PFSK-1 (cell line): ENCODE results near the gene PLEKHN1.
A peak's percentile ranks its signal among the peaks of the same experiment; 100 is the strongest.

Experiments
- FOXP2 ChIP-seq: optimal IDR thresholded peaks from 2 replicates; pipeline ENCODE3; 2011; ENCODE audit warnings: borderline replicate concordance, control low read depth, inconsistent platforms; ENCODE audit not compliant: insufficient read depth; ENCODE audit errors: extremely low read length, extremely low read depth
- POLR2AphosphoS5 ChIP-seq: IDR thresholded peaks from 2 replicates; pipeline ENCODE4 v1.6.1; 2012; ENCODE audit warnings: low read depth, mild to moderate bottlenecking, control low read depth, low read length, moderate library complexity
- REST ChIP-seq, 2 experiments: IDR thresholded peaks; 2 replicates each; pipeline versions ENCODE4 v1.6.1 to v1.8.0; 2011 to 2012; ENCODE audit warnings: low read depth in 2 of 2, low read length in 2 of 2, control low read depth in 1 of 2, inconsistent platforms in 1 of 2, mild to moderate bottlenecking in 1 of 2, moderate library complexity in 1 of 2; ENCODE audit not compliant: insufficient read depth in 1 of 2
- SIN3A ChIP-seq: IDR thresholded peaks from 2 replicates; pipeline ENCODE4 v1.6.1; 2012; ENCODE audit warnings: mild to moderate bottlenecking, low read length, moderate library complexity, borderline replicate concordance; ENCODE audit not compliant: insufficient read depth
- TAF1 ChIP-seq: IDR thresholded peaks from 2 replicates; pipeline ENCODE4 v1.6.1; 2012; ENCODE audit warnings: low read length, control low read depth, borderline replicate concordance; ENCODE audit not compliant: insufficient read depth

Gene PLEKHN1

GRCh38 chr1:1006305-1007159 lies 40.2 kb downstream of the PLEKHN1 start:
- no peak for TF ChIP-seq TAF1

- TF ChIP-seq REST (IDR thresholded peaks at IDR 0.05; ENCODE audit: insufficient read depth in 1 of 2, low read depth in 2 of 2, low read length in 2 of 2) (no peak), TAF1 (no peak)
Observed at GRCh38 chr1:1011396-1011949, 45.2 kb downstream of the PLEKHN1 start.

- TF ChIP-seq SIN3A (peak; percentile 89; the same call in 1 of the 2 replicates), POLR2AphosphoS5 (peak; percentile 64; the same call in 1 of the 2 replicates), REST (IDR thresholded peaks at IDR 0.05; ENCODE audit: insufficient read depth in 1 of 2, low read depth in 2 of 2, low read length in 2 of 2) (no peak), FOXP2 (no peak), TAF1 (0 out of 2 replicates have a peak, but pooled peaks have one; percentile 33)
Observed at GRCh38 chr1:1013105-1013921, 47.0 kb downstream of the PLEKHN1 start, which contains the start of gene ISG15. Gene ISG15 (plus strand): TSS chr1:1013497. CDS start chr1:1013574, 77 bp downstream.

GRCh38 chr1:1013922-1014648 lies 47.8 kb downstream of the PLEKHN1 start:
- no peak for TF ChIP-seq POLR2AphosphoS5
- no peak for TF ChIP-seq REST (IDR thresholded peaks at IDR 0.05; ENCODE audit: insufficient read depth in 1 of 2, low read depth in 2 of 2, low read length in 2 of 2)
- TF ChIP-seq TAF1: no peak
- no peak for TF ChIP-seq SIN3A
- no peak for TF ChIP-seq FOXP2

- TF ChIP-seq REST (IDR thresholded peaks at IDR 0.05; ENCODE audit: insufficient read depth in 1 of 2, low read depth in 2 of 2, low read length in 2 of 2) (no peak), TAF1 (no peak), FOXP2 (no peak), POLR2AphosphoS5 (no peak), SIN3A (no peak)
Observed at GRCh38 chr1:1014799-1015681, 48.8 kb downstream of the PLEKHN1 start.
